IMR-90 (cell line): ENCODE data around the gene SUPT20HL2.

Experiments used
- BHLHE40 ChIP-seq: fragments of 150-350 bp; IDR thresholded peaks from 2 replicates; pipeline ENCODE4 v1.6.1; 2016; ENCODE audit warnings: mild to moderate bottlenecking, low read depth, low read length
- CTCF ChIP-seq: conservative IDR thresholded peaks from 2 replicates; pipeline ENCODE4 v1.5.1; 2012; ENCODE audit warnings: mild to moderate bottlenecking, low read depth, low read length, improper control_type of control experiment
- ELK1 ChIP-seq: fragments of 150-350 bp; IDR thresholded peaks from 2 replicates; pipeline ENCODE4 v1.6.1; 2016; ENCODE audit warnings: low read depth, mild to moderate bottlenecking, low read length, moderate library complexity, borderline replicate concordance
- MAZ ChIP-seq: IDR thresholded peaks from 2 replicates; pipeline ENCODE4 v1.6.1; 2012; ENCODE audit warnings: low read depth, mild to moderate bottlenecking, low read length, improper control_type of control experiment, moderate library complexity, borderline replicate concordance
- POLR2A ChIP-seq: IDR thresholded peaks from 2 replicates; pipeline ENCODE4 v1.6.1; 2012; ENCODE audit warnings: mild to moderate bottlenecking, low read depth, low read length
- RAD21 ChIP-seq: IDR thresholded peaks from 2 replicates; pipeline ENCODE4 v1.6.1; 2012; ENCODE audit warnings: low read length, improper control_type of control experiment
- RFX5 ChIP-seq: IDR thresholded peaks from 2 replicates; pipeline ENCODE4 v1.8.0; 2012; ENCODE audit warnings: low read depth, mild to moderate bottlenecking, low read length, moderate library complexity
- TF ChIP-seq, protein P1 (sequence below): fragments of 150-350 bp; IDR thresholded peaks from 2 replicates; pipeline ENCODE4 v1.6.1; 2017; ENCODE audit warnings: mild to moderate bottlenecking, antibody characterized with exemption, low read length, low read depth

GRCh38 chrX:24262309-24262708, 51.6 kb downstream of the SUPT20HL2 start:
- TF ChIP-seq, protein P1, sequence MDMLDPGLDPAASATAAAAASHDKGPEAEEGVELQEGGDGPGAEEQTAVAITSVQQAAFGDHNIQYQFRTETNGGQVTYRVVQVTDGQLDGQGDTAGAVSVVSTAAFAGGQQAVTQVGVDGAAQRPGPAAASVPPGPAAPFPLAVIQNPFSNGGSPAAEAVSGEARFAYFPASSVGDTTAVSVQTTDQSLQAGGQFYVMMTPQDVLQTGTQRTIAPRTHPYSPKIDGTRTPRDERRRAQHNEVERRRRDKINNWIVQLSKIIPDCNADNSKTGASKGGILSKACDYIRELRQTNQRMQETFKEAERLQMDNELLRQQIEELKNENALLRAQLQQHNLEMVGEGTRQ = no peak
- TF ChIP-seq CTCF (no peak), POLR2A (no peak), MAZ (no peak), BHLHE40 (no peak), ELK1 (no peak), RAD21 (no peak), RFX5 (no peak)
